Fibroblast of lung (primary cell): ENCODE measurements around the gene ITGB7.

Source experiments
- CTCF ChIP-seq, 2 donors: IDR thresholded peaks in 1 of 2; conservative IDR thresholded peaks in 1 of 2; 1 replicate in 1 of 2; 2 replicates in 1 of 2; pipeline ENCODE4 v1.5.1; 2011 to 2012; ENCODE audit warnings: low read length in 2 of 2, control low read depth in 1 of 2, inconsistent platforms in 1 of 2, low read depth in 1 of 2, mild to moderate bottlenecking in 1 of 2
- EZH2 ChIP-seq: IDR thresholded peaks from 2 replicates; pipeline ENCODE4 v1.5.1; 2012; ENCODE audit warnings: low read length, control low read depth, mild to moderate bottlenecking; ENCODE audit errors: missing control alignments

GRCh38 chr12:53172352-53172751 is 34.7 kb downstream of the ITGB7 start:
- TF ChIP-seq CTCF (conservative IDR thresholded peaks at IDR 0.05 in 1 of 2, IDR thresholded peaks at IDR 0.05 in 1 of 2; ENCODE audit: low read depth in 1 of 2, low read length in 2 of 2) (no peak), EZH2 (no peak)
